ENCODE data around the gene TMOD2.

DNA sequence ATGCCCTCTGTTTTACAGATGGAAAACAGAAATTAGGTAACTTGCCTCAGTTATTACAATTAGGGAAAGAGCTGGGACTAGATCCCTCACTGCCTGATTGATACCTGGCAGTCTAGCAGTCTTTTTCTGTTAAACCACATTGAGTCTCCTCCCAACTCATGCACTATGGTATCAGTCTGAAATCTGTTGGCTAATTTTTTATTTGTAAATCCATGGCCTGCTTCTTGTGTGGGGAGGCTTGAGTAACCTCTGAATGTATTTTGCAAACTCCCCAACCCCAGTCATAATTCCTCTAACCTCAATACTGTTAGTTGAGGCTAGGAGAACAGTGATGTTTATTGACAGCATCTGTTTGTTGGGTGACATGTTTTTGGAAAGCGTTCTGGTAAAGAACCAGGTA is 113.9 kb downstream of the TMOD2 start:
- no peak for TF ChIP-seq POLR2A (IDR thresholded peaks at IDR 0.05)
- TF ChIP-seq, protein P1, sequence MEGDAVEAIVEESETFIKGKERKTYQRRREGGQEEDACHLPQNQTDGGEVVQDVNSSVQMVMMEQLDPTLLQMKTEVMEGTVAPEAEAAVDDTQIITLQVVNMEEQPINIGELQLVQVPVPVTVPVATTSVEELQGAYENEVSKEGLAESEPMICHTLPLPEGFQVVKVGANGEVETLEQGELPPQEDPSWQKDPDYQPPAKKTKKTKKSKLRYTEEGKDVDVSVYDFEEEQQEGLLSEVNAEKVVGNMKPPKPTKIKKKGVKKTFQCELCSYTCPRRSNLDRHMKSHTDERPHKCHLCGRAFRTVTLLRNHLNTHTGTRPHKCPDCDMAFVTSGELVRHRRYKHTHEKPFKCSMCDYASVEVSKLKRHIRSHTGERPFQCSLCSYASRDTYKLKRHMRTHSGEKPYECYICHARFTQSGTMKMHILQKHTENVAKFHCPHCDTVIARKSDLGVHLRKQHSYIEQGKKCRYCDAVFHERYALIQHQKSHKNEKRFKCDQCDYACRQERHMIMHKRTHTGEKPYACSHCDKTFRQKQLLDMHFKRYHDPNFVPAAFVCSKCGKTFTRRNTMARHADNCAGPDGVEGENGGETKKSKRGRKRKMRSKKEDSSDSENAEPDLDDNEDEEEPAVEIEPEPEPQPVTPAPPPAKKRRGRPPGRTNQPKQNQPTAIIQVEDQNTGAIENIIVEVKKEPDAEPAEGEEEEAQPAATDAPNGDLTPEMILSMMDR (IDR thresholded peaks at IDR 0.05), result no peak

Data from heart left ventricle (tissue), 13 donors.